Stomach smooth muscle (tissue), 2 donors: ENCODE data around the gene ASB10.

Experiments
- H3K27ac ChIP-seq: one replicate; pipeline ENCODE4 v1.7.0; 2013; ENCODE audit warnings: mild to moderate bottlenecking, low read length, inconsistent platforms
- H3K27me3 ChIP-seq, 2 donors: one replicate each; pipeline ENCODE4 v1.7.0; 2013; ENCODE audit warnings: low read length in 2 of 2; ENCODE audit not compliant: insufficient read depth in 2 of 2, control insufficient read depth in 1 of 2
- H3K36me3 ChIP-seq, 2 donors: one replicate each; pipeline ENCODE4 v1.7.0; 2013; ENCODE audit warnings: low read length in 2 of 2; ENCODE audit not compliant: control insufficient read depth in 2 of 2, insufficient read depth in 2 of 2
- H3K4me1 ChIP-seq: one replicate; pipeline ENCODE4 v1.7.0; 2013; ENCODE audit warnings: low read length; ENCODE audit not compliant: control insufficient read depth, insufficient read depth
- H3K4me3 ChIP-seq, 2 donors: one replicate each; pipeline ENCODE4 v1.7.0; 2013; ENCODE audit warnings: low read length in 2 of 2
- H3K9ac ChIP-seq, 2 donors: one replicate each; pipeline ENCODE4 v1.7.0; 2013; ENCODE audit warnings: low read length in 2 of 2, mild to moderate bottlenecking in 1 of 2
- H3K9me3 ChIP-seq, 2 donors: one replicate each; pipeline ENCODE4 v1.7.0; 2013; ENCODE audit warnings: low read length in 2 of 2; ENCODE audit not compliant: control insufficient read depth in 2 of 2
- donor health status: healthy.
- donor health status: Pancreatic carcinoma.

ASB10 gene

GRCh38 chr7:151198945-151199848, 12.1 kb upstream of the ASB10 start:
- Histone ChIP-seq H3K9ac (no peak overlapping the region), H3K9me3 (no peaks in the 10 kb centered on the region), H3K27me3 (peaks cover 4 to 20% of the 10 kb centered on the region in 2 donors), H3K27ac (no peak overlapping the region), H3K4me1 (peaks cover 6% of the 10 kb centered on the region), H3K4me3 (no peak overlapping the region), H3K36me3 (no peaks in the 10 kb centered on the region)

- Histone ChIP-seq H3K9ac (no peak overlapping the region), H3K9me3 (no peaks in the 10 kb centered on the region), H3K4me1 (peaks cover 6% of the 10 kb centered on the region), H3K27me3 (peaks cover 0 to 15% of the 10 kb centered on the region in 2 donors), H3K27ac (no peak overlapping the region), H3K4me3 (no peak overlapping the region), H3K36me3 (no peaks in the 10 kb centered on the region)
Observed at GRCh38 chr7:151197932-151198331, 10.9 kb upstream of the ASB10 start.

- no peaks in the 10 kb centered on the region for H3K36me3 ChIP-seq
- no peak overlapping the region for H3K9ac ChIP-seq
- H3K4me3 ChIP-seq = no peak overlapping the region
- H3K27ac ChIP-seq = no peak overlapping the region
- no peaks in the 10 kb centered on the region for H3K9me3 ChIP-seq
- peaks cover 0 to 15% of the 10 kb centered on the region in 2 donors for H3K27me3 ChIP-seq
- peaks cover 6% of the 10 kb centered on the region for H3K4me1 ChIP-seq
Observed at GRCh38 chr7:151195616-151196450, 8.8 kb upstream of the ASB10 start.

DNA sequence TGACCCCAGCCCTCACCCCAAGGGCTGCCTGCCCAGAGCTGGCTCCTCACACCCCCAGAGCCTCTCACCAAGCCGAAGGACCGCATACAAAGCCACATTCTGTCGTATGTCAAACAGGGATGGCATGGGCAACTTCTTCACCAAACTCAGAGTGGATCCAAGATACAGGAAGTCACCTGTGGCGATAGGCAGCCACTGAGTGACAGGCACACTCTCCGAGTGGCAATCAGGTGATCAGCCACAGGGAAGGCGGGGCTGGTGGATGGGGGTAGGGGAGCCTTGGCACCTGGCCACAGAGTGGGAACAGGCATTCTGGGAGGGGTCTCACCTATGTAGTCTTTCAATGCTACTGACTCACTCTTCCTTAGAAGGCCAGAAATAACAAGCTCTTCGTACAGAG, 7.1 kb upstream of the ASB10 start:
- Histone ChIP-seq H3K27ac (no peak overlapping the region), H3K27me3 (peaks cover 0 to 15% of the 10 kb centered on the region in 2 donors), H3K9ac (no peak overlapping the region), H3K4me1 (no peaks in the 10 kb centered on the region), H3K4me3 (no peak overlapping the region), H3K9me3 (no peaks in the 10 kb centered on the region), H3K36me3 (no peaks in the 10 kb centered on the region)

- no peaks in the 10 kb centered on the region for H3K36me3 ChIP-seq
- H3K4me3 ChIP-seq = no peak overlapping the region
- H3K27me3 ChIP-seq = peaks cover 0 to 15% of the 10 kb centered on the region in 2 donors
- H3K27ac ChIP-seq = no peak overlapping the region
- no peaks in the 10 kb centered on the region for H3K9me3 ChIP-seq
- no peaks in the 10 kb centered on the region for H3K4me1 ChIP-seq
- no peak overlapping the region for H3K9ac ChIP-seq
Observed at GRCh38 chr7:151193203-151193978, 6.3 kb upstream of the ASB10 start.

- Histone ChIP-seq H3K27ac (no peak overlapping the region), H3K36me3 (no peaks in the 10 kb centered on the region), H3K9ac (no peak overlapping the region), H3K4me1 (no peaks in the 10 kb centered on the region), H3K4me3 (no peak overlapping the region), H3K9me3 (no peaks in the 10 kb centered on the region), H3K27me3 (peaks cover 0 to 15% of the 10 kb centered on the region in 2 donors)
Observed at GRCh38 chr7:151192002-151192539, 5.0 kb upstream of the ASB10 start.

GRCh38 chr7:151191544-151191943, 4.5 kb upstream of the ASB10 start:
- H3K27ac ChIP-seq = no peak overlapping the region
- H3K9me3 ChIP-seq = no peaks in the 10 kb centered on the region
- peaks cover 0 to 13% of the 10 kb centered on the region in 2 donors for H3K27me3 ChIP-seq
- no peaks in the 10 kb centered on the region for H3K4me1 ChIP-seq
- H3K9ac ChIP-seq = no peak overlapping the region
- no peaks in the 10 kb centered on the region for H3K36me3 ChIP-seq
- no peak overlapping the region for H3K4me3 ChIP-seq

- H3K9me3 ChIP-seq = no peaks in the 10 kb centered on the region
- H3K4me1 ChIP-seq = no peaks in the 10 kb centered on the region
- no peak overlapping the region for H3K4me3 ChIP-seq
- H3K9ac ChIP-seq = no peak overlapping the region
- no peak overlapping the region for H3K27ac ChIP-seq
- peaks cover 3 to 4% of the 10 kb centered on the region in 2 donors for H3K27me3 ChIP-seq
- no peaks in the 10 kb centered on the region for H3K36me3 ChIP-seq
Observed at GRCh38 chr7:151189038-151189437, 2.0 kb upstream of the ASB10 start.

DNA sequence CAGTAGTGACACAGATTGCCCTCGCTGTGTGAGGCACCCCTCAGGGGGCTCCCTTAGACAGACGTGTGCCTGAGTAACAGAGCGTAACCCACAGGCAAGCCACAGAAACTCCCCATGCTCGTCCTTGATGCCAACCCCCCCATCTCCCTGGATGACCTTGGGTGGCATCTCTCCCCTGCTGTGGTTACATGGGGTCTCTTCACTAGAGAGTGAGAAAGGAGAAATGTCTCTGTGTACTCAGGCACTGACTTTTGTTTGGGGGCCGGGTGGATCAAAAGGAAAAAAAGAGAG, 1.1 kb upstream of the ASB10 start:
- Histone ChIP-seq H3K9me3 (no peaks in the 10 kb centered on the region), H3K9ac (no peak overlapping the region), H3K4me3 (no peak overlapping the region), H3K27ac (no peak overlapping the region), H3K4me1 (no peaks in the 10 kb centered on the region), H3K36me3 (no peaks in the 10 kb centered on the region), H3K27me3 (peaks cover 2 to 4% of the 10 kb centered on the region in 2 donors)
